GM06990 (cell line): Measurements from ENCODE around the gene CLEC9A.
A peak's percentile ranks its signal among the peaks of the same experiment; 100 is the strongest.

ENCODE experiments used
- DNase-seq: peaks from one replicate; pipeline ENCODE4 v3.0.0-alpha.2; 2011; ENCODE audit not compliant: insufficient read length; ENCODE audit errors: extremely low read depth
- H3K27me3 ChIP-seq: replicated peaks from 2 replicates; pipeline ENCODE4 v1.6.0; 2011; ENCODE audit warnings: low read length; ENCODE audit not compliant: control insufficient read depth, insufficient read depth
- H3K36me3 ChIP-seq: 2 replicates; pipeline ENCODE4 v1.5.1; 2011; ENCODE audit warnings: low read length; ENCODE audit not compliant: control insufficient read depth, insufficient read depth
- H3K4me3 ChIP-seq: replicated peaks from 2 replicates; pipeline ENCODE4 v1.5.1; 2011; ENCODE audit warnings: low read depth, mild to moderate bottlenecking, control low read depth, low read length
- CTCF ChIP-seq: IDR thresholded peaks from 2 replicates; pipeline ENCODE4 v1.5.1; 2011; ENCODE audit warnings: low read length, control low read depth, mild to moderate bottlenecking, inconsistent platforms; ENCODE audit not compliant: insufficient read depth, poor library complexity, severe bottlenecking

The CLEC9A gene

DNA sequence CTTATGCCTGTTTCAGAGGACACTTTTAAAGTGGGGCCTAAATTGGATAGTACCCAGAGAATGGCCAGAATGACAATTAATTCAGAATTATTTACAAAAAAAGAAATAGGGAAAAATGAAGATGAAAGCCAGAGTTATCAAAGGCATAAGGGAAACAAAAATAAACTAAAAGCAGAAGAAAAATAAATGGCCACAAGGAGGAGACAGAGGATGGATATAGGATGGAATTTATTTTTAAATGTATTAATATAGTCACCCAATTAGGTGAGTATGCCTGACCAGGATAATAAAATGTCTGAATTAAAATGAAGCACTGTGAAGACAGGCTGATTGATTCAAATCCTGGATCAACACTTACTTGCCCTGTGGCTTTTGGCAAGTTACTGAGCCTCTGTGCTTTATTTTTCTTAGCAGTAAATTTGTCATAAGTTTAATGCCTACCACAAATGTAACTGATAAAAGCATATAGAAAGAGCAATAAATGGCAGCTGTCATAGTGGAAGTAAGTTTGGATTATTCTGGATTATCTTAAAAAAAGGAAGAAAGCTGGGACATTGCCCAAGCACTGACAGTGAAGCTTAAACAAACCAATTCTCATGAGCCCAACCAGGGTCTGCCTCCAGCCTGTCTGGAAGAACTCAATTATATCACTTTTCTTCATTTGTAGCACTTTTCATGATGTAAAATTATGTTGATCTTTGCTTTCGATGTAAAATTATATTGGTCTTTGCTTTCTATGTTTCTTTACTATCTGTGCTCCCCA, 3.5 kb downstream of the CLEC9A start:
- peaks cover 2% of the 10 kb centered on the region; the same call in 1 of the 2 replicates for H3K27me3 ChIP-seq
- H3K4me3 ChIP-seq = no peak overlapping the region
- TF ChIP-seq CTCF = peak; percentile 42
- DNase-seq = no peak
- no peaks in the 10 kb centered on the region for H3K36me3 ChIP-seq

DNA sequence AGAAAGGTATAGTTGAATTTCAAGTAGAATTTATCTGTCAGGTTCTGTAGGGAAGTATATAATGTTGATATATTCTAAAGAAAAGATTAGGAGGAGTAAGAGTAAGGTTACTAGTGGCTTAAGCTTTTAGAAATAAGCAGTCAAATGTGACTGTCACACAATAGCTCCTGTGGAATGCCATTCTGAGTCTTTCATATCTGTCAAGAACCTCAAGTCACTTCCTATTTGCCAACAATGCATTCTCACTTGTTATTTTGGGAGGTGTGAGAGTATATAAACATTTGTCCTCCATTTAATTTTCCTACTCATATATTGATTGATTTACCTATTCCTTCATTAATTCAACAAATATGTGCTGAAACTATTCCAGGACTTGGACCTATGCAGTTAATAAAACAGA, 11.7 kb downstream of the CLEC9A start:
- H3K36me3 ChIP-seq = no peaks in the 10 kb centered on the region
- no peak overlapping the region for H3K4me3 ChIP-seq
- no peaks in the 10 kb centered on the region for H3K27me3 ChIP-seq
- no peak for DNase-seq
- no peak for TF ChIP-seq CTCF

GRCh38 chr12:10048526-10048925, 18.0 kb downstream of the CLEC9A start:
- DNase-seq = no peak
- Histone ChIP-seq H3K4me3 (no peak overlapping the region), H3K36me3 (no peaks in the 10 kb centered on the region), H3K27me3 (no peaks in the 10 kb centered on the region)
- TF ChIP-seq CTCF = no peak

GRCh38 chr12:10052193-10052913, 21.9 kb downstream of the CLEC9A start:
- no peaks in the 10 kb centered on the region; the same call in 1 of the 2 replicates for H3K27me3 ChIP-seq
- no peaks in the 10 kb centered on the region for H3K36me3 ChIP-seq
- no peak for TF ChIP-seq CTCF
- H3K4me3 ChIP-seq = no peak overlapping the region
- DNase-seq = no peak

DNA sequence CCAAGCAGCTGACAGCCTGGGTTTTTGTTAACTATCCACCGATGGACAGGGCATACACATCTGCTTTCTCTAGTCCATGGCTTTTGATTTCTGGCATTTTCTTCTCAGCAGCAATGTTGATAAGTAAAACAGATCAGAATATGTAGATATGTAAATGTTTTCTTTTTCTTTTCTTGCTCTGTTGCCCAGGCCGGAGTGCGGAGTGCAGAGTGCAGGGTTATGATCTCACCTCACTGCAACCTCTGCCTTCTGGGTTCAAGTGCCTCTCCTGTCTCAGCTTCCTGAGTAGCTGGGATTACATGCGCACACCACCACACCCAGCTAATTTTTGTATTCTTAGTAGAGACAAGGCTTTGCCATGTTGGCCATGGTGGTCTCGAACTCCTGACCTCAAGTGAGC, 27.9 kb downstream of the CLEC9A start:
- no peak for DNase-seq
- no peak overlapping the region for H3K4me3 ChIP-seq
- no peaks in the 10 kb centered on the region for H3K36me3 ChIP-seq
- TF ChIP-seq CTCF = no peak
- H3K27me3 ChIP-seq = no peaks in the 10 kb centered on the region; the same call in 1 of the 2 replicates
